ENCODE data around the gene SDR9C7.
"Not testable (repeated sequence)": the region's sequence is repeated elsewhere in the genome, so short reads cannot be mapped to it uniquely, and the experiment has no call there.

The SDR9C7 gene

GRCh38 chr12:56965124-56965523, 30.9 kb upstream of the SDR9C7 start:
- H3K27ac ChIP-seq, result not testable (repeated sequence)

- H3K27ac ChIP-seq, result not testable (repeated sequence)
Measured at GRCh38 chr12:56963557-56963956, 29.3 kb upstream of the SDR9C7 start.

GRCh38 chr12:56962247-56962646, 28.0 kb upstream of the SDR9C7 start:
- H3K27ac ChIP-seq, result not testable (repeated sequence)

GRCh38 chr12:56958422-56958821, 24.2 kb upstream of the SDR9C7 start:
- H3K27ac ChIP-seq, result no peak overlapping the region
- TF ChIP-seq CTCF (IDR thresholded peaks at IDR 0.05) (no peak), ZFX (IDR thresholded peaks at IDR 0.05; ENCODE audit: borderline replicate concordance) (no peak)

GRCh38 chr12:56957229-56958052, 23.2 kb upstream of the SDR9C7 start, which contains the start of gene RDH16:
TSS of gene RDH16 (minus strand) at chr12:56957608. CDS start at chr12:56957462, 146 bp downstream.
- H3K27ac ChIP-seq, result peak within 1 kb of the TSS; percentile 48
- no peak for TF ChIP-seq ZFX (IDR thresholded peaks at IDR 0.05; ENCODE audit: borderline replicate concordance)
- no peak for TF ChIP-seq CTCF (IDR thresholded peaks at IDR 0.05)

- TF ChIP-seq ZFX (IDR thresholded peaks at IDR 0.05; ENCODE audit: borderline replicate concordance) (no peak), CTCF (IDR thresholded peaks at IDR 0.05) (no peak)
- H3K27ac ChIP-seq, result no peak overlapping the region
Measured at GRCh38 chr12:56955631-56956256, 21.5 kb upstream of the SDR9C7 start.

- no peak for TF ChIP-seq CTCF (IDR thresholded peaks at IDR 0.05)
- TF ChIP-seq ZFX (IDR thresholded peaks at IDR 0.05; ENCODE audit: borderline replicate concordance), result no peak
- H3K27ac ChIP-seq, result no peak overlapping the region
Measured at GRCh38 chr12:56954958-56955355, 20.7 kb upstream of the SDR9C7 start.

- no peak overlapping the region for H3K27ac ChIP-seq
- no peak for TF ChIP-seq CTCF (IDR thresholded peaks at IDR 0.05)
- no peak for TF ChIP-seq ZFX (IDR thresholded peaks at IDR 0.05; ENCODE audit: borderline replicate concordance)
Measured at GRCh38 chr12:56954057-56954957, 20.1 kb upstream of the SDR9C7 start.

Measured in 22Rv1 (cell line).